SK-N-MC (cell line): ENCODE data around the gene NOP16.

Experiments
- FOXP2 ChIP-seq: optimal IDR thresholded peaks from 2 replicates; pipeline ENCODE3; 2011; ENCODE audit warnings: mild to moderate bottlenecking, moderate library complexity; ENCODE audit not compliant: insufficient read depth; ENCODE audit errors: extremely low read length, control extremely low read depth
- POLR2AphosphoS5 ChIP-seq: IDR thresholded peaks from 2 replicates; pipeline ENCODE4 v1.6.1; 2012; ENCODE audit warnings: mild to moderate bottlenecking, low read depth, low read length, borderline replicate concordance

- TF ChIP-seq FOXP2, result no peak
- no peak for TF ChIP-seq POLR2AphosphoS5
Measured at GRCh38 chr5:176415240-176415951, 27.0 kb upstream of the NOP16 start.
